BE2C (cell line): ENCODE data around the gene ZKSCAN8.

Experiments
- DNase-seq: peaks from one replicate; pipeline ENCODE4 v3.0.0-alpha.2; 2020
- H3K27me3 ChIP-seq: fragments of 250-450 bp; sonication (Bioruptor Pico); 2 replicates; pipeline ENCODE4 v1.5.1; 2020; ENCODE audit warnings: mild to moderate bottlenecking
- H3K36me3 ChIP-seq: fragments of 250-450 bp; sonication (Bioruptor Pico); 2 replicates; pipeline ENCODE4 v1.5.1; 2020; ENCODE audit warnings: mild to moderate bottlenecking
- H3K4me1 ChIP-seq: fragments of 250-450 bp; sonication (Bioruptor Pico); 2 replicates; pipeline ENCODE4 v1.5.1; 2020
- H3K4me3 ChIP-seq: 2 replicates; pipeline ENCODE4 v1.5.1; 2011; ENCODE audit warnings: low read depth, low read length
- H3K9me3 ChIP-seq: fragments of 250-450 bp; sonication (Bioruptor Pico); 2 replicates; pipeline ENCODE4 v1.5.1; 2020
- CTCF ChIP-seq: IDR thresholded peaks from 2 replicates; pipeline ENCODE4 v1.5.1; 2012; ENCODE audit warnings: mild to moderate bottlenecking, low read depth, low read length

ZKSCAN8 gene

DNA sequence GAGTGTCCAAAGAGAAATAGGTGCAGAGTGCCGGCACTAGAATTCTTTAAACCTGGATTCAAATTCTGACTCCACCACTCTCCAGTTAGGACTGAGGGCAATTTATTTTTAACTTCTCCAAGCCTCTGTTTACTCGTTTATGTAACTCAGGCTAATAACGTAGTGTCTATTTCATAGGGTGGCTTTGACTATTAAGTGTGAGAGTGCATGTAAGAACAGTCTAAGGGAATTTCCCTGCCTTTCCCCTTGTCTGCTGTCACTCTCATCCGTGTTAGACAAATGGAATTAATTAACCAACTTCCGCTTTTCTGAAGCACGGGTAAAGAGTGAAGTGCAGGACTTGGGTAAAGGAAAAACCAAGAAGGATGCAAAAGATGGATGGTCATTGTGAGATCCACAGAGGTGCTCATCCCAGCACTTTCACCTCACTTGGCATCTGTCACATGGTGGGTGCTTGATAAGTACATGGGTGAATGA is 4.1 kb upstream of the ZKSCAN8 start:
- H3K4me3 ChIP-seq, result peak overlapping the region; percentile 87
- H3K4me1 ChIP-seq, result no peaks in the 10 kb centered on the region
- H3K36me3 ChIP-seq, result no peaks in the 10 kb centered on the region
- TF ChIP-seq CTCF, result no peak
- no peaks in the 10 kb centered on the region for H3K27me3 ChIP-seq
- no peaks in the 10 kb centered on the region for H3K9me3 ChIP-seq
- no peak for DNase-seq

GRCh38 chr6:28139860-28140543 is 1.7 kb upstream of the ZKSCAN8 start:
- H3K36me3 ChIP-seq, result peaks cover 9% of the 10 kb centered on the region; the same call in 1 of the 2 replicates
- H3K4me1 ChIP-seq, result no peaks in the 10 kb centered on the region
- DNase-seq, result no peak
- no peak overlapping the region for H3K4me3 ChIP-seq
- no peak for TF ChIP-seq CTCF
- H3K9me3 ChIP-seq, result no peaks in the 10 kb centered on the region
- no peaks in the 10 kb centered on the region for H3K27me3 ChIP-seq

- no peak for TF ChIP-seq CTCF
- Histone ChIP-seq H3K9me3 (no peaks in the 10 kb centered on the region), H3K4me1 (no peaks in the 10 kb centered on the region), H3K4me3 (no peak overlapping the region), H3K36me3 (peaks cover 9% of the 10 kb centered on the region; the same call in 1 of the 2 replicates), H3K27me3 (no peaks in the 10 kb centered on the region)
- no peak for DNase-seq
Observed at GRCh38 chr6:28140616-28141015, 1.1 kb upstream of the ZKSCAN8 start.

DNA sequence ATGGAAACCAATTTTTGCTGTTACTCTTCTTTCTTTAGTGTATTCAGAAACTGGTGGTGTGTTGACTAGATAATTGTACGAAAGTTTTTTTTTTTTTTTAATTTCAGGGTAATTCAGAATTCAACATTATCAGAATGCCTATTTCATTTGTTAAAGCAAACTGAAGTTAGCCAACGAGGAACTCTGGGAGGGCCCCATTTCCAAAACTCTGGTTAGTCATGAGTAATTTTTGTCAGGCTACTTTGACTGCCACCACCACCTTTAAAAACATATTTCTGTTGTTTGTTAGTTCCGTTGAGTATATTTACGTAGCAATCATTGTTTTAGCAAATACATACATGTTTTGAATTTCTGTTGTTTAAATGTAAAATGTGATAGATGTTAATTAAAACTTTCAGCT is 763 bp downstream of the ZKSCAN8 start:
- no peak for TF ChIP-seq CTCF
- H3K36me3 ChIP-seq, result peaks cover 9% of the 10 kb centered on the region; the same call in 1 of the 2 replicates
- no peak for DNase-seq
- H3K27me3 ChIP-seq, result no peaks in the 10 kb centered on the region
- H3K4me1 ChIP-seq, result no peaks in the 10 kb centered on the region
- H3K4me3 ChIP-seq, result peak overlapping the region; percentile 94
- H3K9me3 ChIP-seq, result no peaks in the 10 kb centered on the region

GRCh38 chr6:28145231-28145630 is 3.5 kb downstream of the ZKSCAN8 start:
- no peak for TF ChIP-seq CTCF
- DNase-seq, result no peak
- Histone ChIP-seq H3K4me1 (no peaks in the 10 kb centered on the region), H3K27me3 (no peaks in the 10 kb centered on the region), H3K9me3 (no peaks in the 10 kb centered on the region), H3K4me3 (no peak overlapping the region), H3K36me3 (peaks cover 28% of the 10 kb centered on the region)

DNA sequence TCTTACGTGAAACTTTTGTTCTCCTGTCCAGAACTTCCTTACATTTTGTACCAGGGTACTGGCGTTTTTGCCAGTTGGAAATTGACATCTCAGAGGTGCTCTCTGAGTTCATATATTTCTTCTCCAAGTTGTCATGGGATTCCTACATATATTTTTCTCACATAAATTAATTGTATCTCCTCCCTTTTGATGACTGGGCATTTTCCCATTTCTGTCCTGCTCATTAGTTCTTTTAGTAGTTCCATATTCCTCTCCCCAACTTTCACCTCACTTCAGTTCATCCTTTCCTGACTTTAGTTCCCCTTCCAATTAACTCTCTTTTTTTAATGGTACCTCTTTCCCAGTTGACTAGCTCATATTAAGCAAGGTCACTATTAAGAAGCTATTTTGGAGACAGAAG is 10.8 kb downstream of the ZKSCAN8 start:
- Histone ChIP-seq H3K27me3 (no peaks in the 10 kb centered on the region), H3K36me3 (peaks cover 63% of the 10 kb centered on the region), H3K4me3 (no peak overlapping the region), H3K9me3 (no peaks in the 10 kb centered on the region), H3K4me1 (no peaks in the 10 kb centered on the region)
- TF ChIP-seq CTCF, result no peak
- DNase-seq, result no peak
